ENCODE results near the gene PITHD1.
"Not testable (repeated sequence)": the region's sequence is repeated elsewhere in the genome, so short reads cannot be mapped to it uniquely, and the experiment has no call there.

PITHD1 gene

GRCh38 chr1:23774174-23774880 lies 3.9 kb upstream of the PITHD1 start:
- Histone ChIP-seq H3K4me3 (ENCODE audit: control insufficient read depth in 1 of 7, extremely low read depth in 1 of 7, insufficient read depth in 4 of 7, low read depth in 2 of 7, low read length in 6 of 7) (no peak overlapping the region), H3K36me3 (ENCODE audit: control insufficient read depth in 4 of 4, insufficient read depth in 4 of 4, low read length in 3 of 4) (peaks cover 0 to 4% (median 3%) of the 10 kb centered on the region in 4 experiments), H3K27me3 (replicated peaks in 2 of 5; ENCODE audit: control insufficient read depth in 4 of 5, insufficient read depth in 5 of 5, low read length in 4 of 5) (no peaks in the 10 kb centered on the region), H3K27ac (ENCODE audit: insufficient read depth in 1 of 2, low read depth in 1 of 2, low read length in 2 of 2, poor library complexity in 1 of 2, severe bottlenecking in 2 of 2) (no peak overlapping the region), H3K9me3 (ENCODE audit: control extremely low read depth in 1 of 5, control insufficient read depth in 4 of 5, insufficient read depth in 2 of 5, low read depth in 1 of 5, low read length in 4 of 5) (no peaks in the 10 kb centered on the region), H3K4me1 (ENCODE audit: control extremely low read depth in 1 of 4, control insufficient read depth in 4 of 4, insufficient read depth in 4 of 4, low read length in 3 of 4) (peaks cover 11 to 25% (median 18%) of the 10 kb centered on the region in 4 experiments)
- DNase-seq, result no peak
- POLR2A ChIA-PET, result no interaction called here
- CTCF ChIA-PET, result interaction anchor here (0.9 to 4.7 kb wide), 10 partner anchors 8 to 142 kb away, joined by 3 to 28 read pairs (median 4); partner anchors contain the start of genes GALE and LYPLA2
- WGBS (ENCODE audit: insufficient coverage), result 81% methylated on average over 3 of the region's 6 CpGs

GRCh38 chr1:23776217-23776616 lies 2.0 kb upstream of the PITHD1 start:
- H3K4me1 ChIP-seq (ENCODE audit: control extremely low read depth in 1 of 4, control insufficient read depth in 4 of 4, insufficient read depth in 4 of 4, low read length in 3 of 4), result peaks cover 13 to 34% (median 21%) of the 10 kb centered on the region in 4 experiments
- no peak overlapping the region for H3K4me3 ChIP-seq (ENCODE audit: control insufficient read depth in 1 of 7, extremely low read depth in 1 of 7, insufficient read depth in 4 of 7, low read depth in 2 of 7, low read length in 6 of 7)
- H3K9me3 ChIP-seq (ENCODE audit: control extremely low read depth in 1 of 5, control insufficient read depth in 4 of 5, insufficient read depth in 2 of 5, low read depth in 1 of 5, low read length in 4 of 5), result no peaks in the 10 kb centered on the region
- ChIA-PET CTCF (interaction anchor here (1.2 to 4.7 kb wide), 6 partner anchors 10 to 140 kb away, joined by 3 to 28 read pairs (median 8); partner anchors contain the start of gene GALE), POLR2A (interaction anchor here (1.0 kb wide), 1 partner anchor 32 kb away, joined by 7 read pairs; no protein-coding TSS in a partner anchor)
- 52% methylated on average over 2 of the region's 2 CpGs for WGBS (ENCODE audit: insufficient coverage)
- no peak overlapping the region for H3K27ac ChIP-seq (ENCODE audit: insufficient read depth in 1 of 2, low read depth in 1 of 2, low read length in 2 of 2, poor library complexity in 1 of 2, severe bottlenecking in 2 of 2)
- peaks cover 0 to 7% (median 3%) of the 10 kb centered on the region in 4 experiments for H3K36me3 ChIP-seq (ENCODE audit: control insufficient read depth in 4 of 4, insufficient read depth in 4 of 4, low read length in 3 of 4)
- no peaks in the 10 kb centered on the region for H3K27me3 ChIP-seq (replicated peaks in 2 of 5; ENCODE audit: control insufficient read depth in 4 of 5, insufficient read depth in 5 of 5, low read length in 4 of 5)
- DNase-seq, result no peak

GRCh38 chr1:23779826-23780371 lies 1.7 kb downstream of the PITHD1 start:
- peaks cover 10 to 31% (median 19%) of the 10 kb centered on the region in 4 experiments for H3K4me1 ChIP-seq (ENCODE audit: control extremely low read depth in 1 of 4, control insufficient read depth in 4 of 4, insufficient read depth in 4 of 4, low read length in 3 of 4)
- CTCF ChIA-PET, result interaction anchor here (0.9 to 2.3 kb wide), 7 partner anchors 8 to 248 kb away, joined by 3 to 9 read pairs (median 5); partner anchors contain the start of gene LYPLA2
- H3K4me3 ChIP-seq (ENCODE audit: control insufficient read depth in 1 of 7, extremely low read depth in 1 of 7, insufficient read depth in 4 of 7, low read depth in 2 of 7, low read length in 6 of 7), result peak overlapping the region in 2 of 7 experiments; percentile 88 to 95
- no peak for DNase-seq
- no peaks in the 10 kb centered on the region for H3K27me3 ChIP-seq (replicated peaks in 2 of 5; ENCODE audit: control insufficient read depth in 4 of 5, insufficient read depth in 5 of 5, low read length in 4 of 5)
- H3K9me3 ChIP-seq (ENCODE audit: control extremely low read depth in 1 of 5, control insufficient read depth in 4 of 5, insufficient read depth in 2 of 5, low read depth in 1 of 5, low read length in 4 of 5), result no peaks in the 10 kb centered on the region
- peak overlapping the region in 1 of 2 experiments; percentile 95 for H3K27ac ChIP-seq (ENCODE audit: insufficient read depth in 1 of 2, low read depth in 1 of 2, low read length in 2 of 2, poor library complexity in 1 of 2, severe bottlenecking in 2 of 2)
- peaks cover 2 to 26% (median 14%) of the 10 kb centered on the region in 4 experiments for H3K36me3 ChIP-seq (ENCODE audit: control insufficient read depth in 4 of 4, insufficient read depth in 4 of 4, low read length in 3 of 4)
- POLR2A ChIA-PET, result no interaction called here
- WGBS (ENCODE audit: insufficient coverage), result 100% methylated on average over 1 of the region's 3 CpGs

- H3K4me1 ChIP-seq (ENCODE audit: control extremely low read depth in 1 of 4, control insufficient read depth in 4 of 4, insufficient read depth in 4 of 4, low read length in 3 of 4), result peaks cover 7 to 16% (median 10%) of the 10 kb centered on the region in 4 experiments
- DNase-seq; POLR2A ChIA-PET; H3K27ac ChIP-seq (ENCODE audit: insufficient read depth in 1 of 2, low read depth in 1 of 2, low read length in 2 of 2, poor library complexity in 1 of 2, severe bottlenecking in 2 of 2); H3K4me3 ChIP-seq (ENCODE audit: control insufficient read depth in 1 of 7, extremely low read depth in 1 of 7, insufficient read depth in 4 of 7, low read depth in 2 of 7, low read length in 6 of 7); H3K27me3 ChIP-seq (replicated peaks in 2 of 5; ENCODE audit: control insufficient read depth in 4 of 5, insufficient read depth in 5 of 5, low read length in 4 of 5); H3K9me3 ChIP-seq (ENCODE audit: control extremely low read depth in 1 of 5, control insufficient read depth in 4 of 5, insufficient read depth in 2 of 5, low read depth in 1 of 5, low read length in 4 of 5): not testable (repeated sequence)
- 100% methylated on average over 3 of the region's 11 CpGs for WGBS (ENCODE audit: insufficient coverage)
- peaks cover 12 to 53% (median 35%) of the 10 kb centered on the region in 4 experiments for H3K36me3 ChIP-seq (ENCODE audit: control insufficient read depth in 4 of 4, insufficient read depth in 4 of 4, low read length in 3 of 4)
- CTCF ChIA-PET, result interaction anchor here (1.0 to 1.2 kb wide), 2 partner anchors 11 to 12 kb away, joined by 3 read pairs; no protein-coding TSS in a partner anchor
These were observed 4.9 kb downstream of the PITHD1 start for GRCh38 chr1:23783141-23783540.

DNA sequence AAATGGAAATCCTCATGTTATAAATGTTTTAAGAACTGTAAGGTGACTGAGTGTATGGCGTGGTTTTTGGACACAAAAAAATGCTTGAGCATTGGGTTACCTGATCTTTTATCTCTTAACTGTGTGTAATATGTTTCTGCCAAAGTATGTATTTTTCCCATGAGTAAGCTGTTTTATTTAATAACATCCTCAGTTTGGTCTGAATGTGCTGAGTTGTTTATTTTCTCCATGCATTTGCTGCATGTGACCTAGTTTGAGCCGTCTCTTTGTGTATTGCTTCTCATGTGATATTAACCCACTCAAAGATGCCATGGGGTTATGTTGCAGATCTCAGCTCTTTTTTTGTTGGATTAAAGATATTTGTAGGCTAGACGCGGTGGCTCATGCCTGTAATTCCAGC lies 6.6 kb downstream of the PITHD1 start:
- Histone ChIP-seq H3K4me1 (ENCODE audit: control extremely low read depth in 1 of 4, control insufficient read depth in 4 of 4, insufficient read depth in 4 of 4, low read length in 3 of 4) (peaks cover 0 to 6% (median 0%) of the 10 kb centered on the region in 4 experiments), H3K27ac (ENCODE audit: insufficient read depth in 1 of 2, low read depth in 1 of 2, low read length in 2 of 2, poor library complexity in 1 of 2, severe bottlenecking in 2 of 2) (no peak overlapping the region), H3K9me3 (ENCODE audit: control extremely low read depth in 1 of 5, control insufficient read depth in 4 of 5, insufficient read depth in 2 of 5, low read depth in 1 of 5, low read length in 4 of 5) (no peaks in the 10 kb centered on the region), H3K4me3 (ENCODE audit: control insufficient read depth in 1 of 7, extremely low read depth in 1 of 7, insufficient read depth in 4 of 7, low read depth in 2 of 7, low read length in 6 of 7) (no peak overlapping the region), H3K27me3 (replicated peaks in 2 of 5; ENCODE audit: control insufficient read depth in 4 of 5, insufficient read depth in 5 of 5, low read length in 4 of 5) (no peaks in the 10 kb centered on the region), H3K36me3 (ENCODE audit: control insufficient read depth in 4 of 4, insufficient read depth in 4 of 4, low read length in 3 of 4) (peaks cover 12 to 56% (median 36%) of the 10 kb centered on the region in 4 experiments)
- POLR2A ChIA-PET, result no interaction called here
- 100% methylated on average over 3 of the region's 4 CpGs for WGBS (ENCODE audit: insufficient coverage)
- CTCF ChIA-PET, result no interaction called here
- no peak for DNase-seq

- Histone ChIP-seq H3K4me1 (ENCODE audit: control extremely low read depth in 1 of 4, control insufficient read depth in 4 of 4, insufficient read depth in 4 of 4, low read length in 3 of 4) (peaks cover 4 to 25% (median 22%) of the 10 kb centered on the region in 4 experiments), H3K4me3 (ENCODE audit: control insufficient read depth in 1 of 7, extremely low read depth in 1 of 7, insufficient read depth in 4 of 7, low read depth in 2 of 7, low read length in 6 of 7) (no peak overlapping the region), H3K9me3 (ENCODE audit: control extremely low read depth in 1 of 5, control insufficient read depth in 4 of 5, insufficient read depth in 2 of 5, low read depth in 1 of 5, low read length in 4 of 5) (no peaks in the 10 kb centered on the region), H3K36me3 (ENCODE audit: control insufficient read depth in 4 of 4, insufficient read depth in 4 of 4, low read length in 3 of 4) (peaks cover 12 to 43% (median 29%) of the 10 kb centered on the region in 4 experiments), H3K27ac (ENCODE audit: insufficient read depth in 1 of 2, low read depth in 1 of 2, low read length in 2 of 2, poor library complexity in 1 of 2, severe bottlenecking in 2 of 2) (no peak overlapping the region), H3K27me3 (replicated peaks in 2 of 5; ENCODE audit: control insufficient read depth in 4 of 5, insufficient read depth in 5 of 5, low read length in 4 of 5) (no peaks in the 10 kb centered on the region)
- CTCF ChIA-PET, result interaction anchor here (1.1 to 1.8 kb wide), 7 partner anchors 8 to 129 kb away, joined by 3 to 7 read pairs (median 4); no protein-coding TSS in a partner anchor
- no peak for DNase-seq
- 96% methylated on average over 3 of the region's 3 CpGs for WGBS (ENCODE audit: insufficient coverage)
- POLR2A ChIA-PET, result no interaction called here
These were observed 9.5 kb downstream of the PITHD1 start for GRCh38 chr1:23787701-23788100.

GRCh38 chr1:23788695-23789094 lies 10.5 kb downstream of the PITHD1 start:
- Histone ChIP-seq H3K4me3 (ENCODE audit: control insufficient read depth in 1 of 7, extremely low read depth in 1 of 7, insufficient read depth in 4 of 7, low read depth in 2 of 7, low read length in 6 of 7) (no peak overlapping the region), H3K36me3 (ENCODE audit: control insufficient read depth in 4 of 4, insufficient read depth in 4 of 4, low read length in 3 of 4) (peaks cover 10 to 50% (median 31%) of the 10 kb centered on the region in 4 experiments), H3K27ac (ENCODE audit: insufficient read depth in 1 of 2, low read depth in 1 of 2, low read length in 2 of 2, poor library complexity in 1 of 2, severe bottlenecking in 2 of 2) (no peak overlapping the region), H3K27me3 (replicated peaks in 2 of 5; ENCODE audit: control insufficient read depth in 4 of 5, insufficient read depth in 5 of 5, low read length in 4 of 5) (no peaks in the 10 kb centered on the region), H3K4me1 (ENCODE audit: control extremely low read depth in 1 of 4, control insufficient read depth in 4 of 4, insufficient read depth in 4 of 4, low read length in 3 of 4) (peaks cover 4 to 35% (median 32%) of the 10 kb centered on the region in 4 experiments), H3K9me3 (ENCODE audit: control extremely low read depth in 1 of 5, control insufficient read depth in 4 of 5, insufficient read depth in 2 of 5, low read depth in 1 of 5, low read length in 4 of 5) (no peaks in the 10 kb centered on the region)
- ChIA-PET CTCF (interaction anchor here (1.1 to 1.8 kb wide), 6 partner anchors 9 to 37 kb away, joined by 3 to 7 read pairs (median 4); no protein-coding TSS in a partner anchor), POLR2A (no interaction called here)
- no peak for DNase-seq
- no CpG with 5 or more reads among the region's 3 CpGs for WGBS (ENCODE audit: insufficient coverage)

Measured in common myeloid progenitor, CD34-positive (primary cell).